Sigmoid colon (tissue), 7 donors: ENCODE measurements around the gene SPSB1. TPM values are rescaled to one million over a fixed set of nuclear protein-coding genes. Genes with fewer than 3 reads are reported as not detected.
A peak's percentile ranks its signal among the peaks of the same experiment; 100 is the strongest.

Source experiments
- DNase-seq: peaks from one replicate; pipeline ENCODE4 v3.0.0-alpha.2; 2019
- H3K27ac ChIP-seq, 4 donors: fragments of 200-600 bp; sonication (generic); one replicate each; pipeline ENCODE4 v1.5.1; 2016 to 2019; ENCODE audit warnings: mild to moderate bottlenecking in 1 of 4
- H3K27me3 ChIP-seq, 3 donors: fragments of 200-600 bp; sonication (generic); one replicate each; pipeline ENCODE4 v1.5.1; 2019; ENCODE audit warnings: mild to moderate bottlenecking in 1 of 3
- H3K36me3 ChIP-seq, 4 donors: fragments of 200-600 bp; sonication (generic); one replicate each; pipeline ENCODE4 v1.5.1; 2016 to 2019
- H3K4me1 ChIP-seq, 4 donors: fragments of 200-600 bp; sonication (generic); one replicate each; pipeline ENCODE4 v1.5.1; 2017 to 2019
- H3K4me3 ChIP-seq, 4 donors: fragments of 200-600 bp; sonication (generic); one replicate each; pipeline ENCODE4 v1.5.1; 2017 to 2019; ENCODE audit warnings: mild to moderate bottlenecking in 2 of 4, moderate library complexity in 1 of 4
- H3K9me3 ChIP-seq, 4 donors: fragments of 200-600 bp in 3 of 4; sonication (generic) in 3 of 4; one replicate each; pipeline versions ENCODE4 v1.5.1 to v1.6.1; 2013 to 2019
- EP300 ChIP-seq, 4 donors: sonication (generic); formaldehyde crosslinking; IDR thresholded peaks; one replicate each; pipeline ENCODE4 v1.6.1; 2017; ENCODE audit warnings: antibody characterized with exemption in 4 of 4
- POLR2A ChIP-seq, 2 donors: fragments of 450-650 bp; IDR thresholded peaks; one replicate each; pipeline ENCODE4 v1.6.1; 2016; ENCODE audit warnings: antibody characterized with exemption in 2 of 2, mild to moderate bottlenecking in 2 of 2, moderate library complexity in 2 of 2
- POLR2AphosphoS5 ChIP-seq, 4 donors: sonication (generic); formaldehyde crosslinking; IDR thresholded peaks; one replicate each; pipeline ENCODE4 v1.6.1; 2017; ENCODE audit warnings: antibody characterized with exemption in 4 of 4
- WGBS, 2 donors: extraction: QIAGEN DNeasy Blood & Tissue Kit; methylation state at CpG; one replicate each; pipeline ENCODE4 v1.1.7; 2013; 5-methylcytosine and 5-hydroxymethylcytosine counted together
- intact Hi-C: fragments of 100-400 bp; cut with DNase I; formaldehyde crosslinking; loops from one replicate; pipeline ENCODE4 v1.15.1; 2023
- polyA plus RNA-seq, 3 donors: library from polyadenylated mRNA; stranded (reverse); fragments of 200-250 nt; gene quantifications; one replicate each; pipeline ENCODE4 v1.2.3, GENCODE V29; 2013
- total RNA-seq, 4 donors: library from RNA; depleted of rRNA; stranded (reverse); fragments of >200 nt; gene quantifications; one replicate each; pipeline ENCODE4 v1.1.0, GENCODE V29; 2016
- TF ChIP-seq, protein P1 (sequence below), 4 experiments: fragments of 450-650 bp in 3 of 4; fragments of 200-600 bp in 1 of 4; IDR thresholded peaks; one replicate each; pipeline ENCODE4 v1.5.1; 2016 to 2019; ENCODE audit warnings: antibody characterized with exemption in 4 of 4, mild to moderate bottlenecking in 3 of 4, moderate library complexity in 2 of 4
- donor health status: healthy with polysubstance abuse.
- donor health status: Bipolar disorder and iron deficiency.
- donor health status: healthy.

Gene SPSB1
- total RNA-seq (10 to 100 TPM; 17.4 to 34.3 (median 24.1) TPM), polyA plus RNA-seq (10 to 100 TPM; 25.7 to 31.2 (median 26.4) TPM)

DNA sequence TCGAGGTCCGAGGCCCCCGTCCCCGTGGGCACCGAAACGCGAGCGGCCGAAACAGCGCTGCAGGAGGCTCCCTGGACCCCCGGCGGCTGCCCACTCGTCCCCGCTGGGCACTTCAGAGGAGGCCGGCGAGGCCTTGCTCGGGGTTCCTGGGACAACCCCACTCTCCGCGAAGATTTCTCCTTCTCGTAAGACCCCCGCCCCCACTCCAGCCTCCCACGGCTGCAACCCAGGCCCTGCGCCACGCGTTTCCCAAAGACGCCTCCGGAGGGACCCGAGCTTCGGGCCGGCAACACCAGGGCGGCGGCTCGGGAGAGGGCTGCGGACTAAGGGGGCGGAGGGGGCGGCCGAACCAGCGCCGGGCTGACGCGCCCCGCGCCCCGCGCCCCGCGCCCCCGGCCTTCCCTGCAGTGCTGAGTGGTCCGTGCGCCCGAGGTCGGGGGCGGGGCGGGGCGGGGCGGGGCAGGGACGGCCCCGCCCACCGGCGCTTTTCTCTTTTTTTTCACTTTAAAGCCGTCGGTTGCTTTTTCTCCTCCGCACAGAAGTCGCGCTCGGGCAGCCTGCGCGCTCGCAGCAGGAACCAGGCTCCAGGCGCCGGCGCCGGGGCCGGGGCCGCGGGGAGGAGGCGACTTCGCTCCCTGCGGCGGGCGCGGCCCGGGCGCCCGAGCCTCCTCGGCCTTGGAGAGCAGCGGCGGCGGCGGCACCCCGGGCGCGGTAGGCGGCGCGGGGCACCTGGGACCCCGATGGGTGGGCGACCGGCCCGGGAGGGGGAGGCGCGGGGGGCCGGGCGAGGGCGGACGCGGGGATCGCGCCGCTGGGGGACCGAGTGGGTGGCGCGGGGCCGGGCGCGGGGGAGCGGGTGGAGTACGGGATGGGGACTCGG, at the start of gene SPSB1:
Gene SPSB1, plus strand, starts transcription at position 534 of the 880 bp plus-strand sequence. CDS start 62,998 bp downstream, outside the sequence.
- WGBS, 2 donors, result 2 to 3% methylated on average over 119 of the region's 119 CpGs
- Histone ChIP-seq H3K36me3 (no peaks in the 10 kb centered on the region), H3K4me1 (peaks cover 0 to 61% (median 38%) of the 10 kb centered on the region in 4 donors), H3K27me3 (no peaks in the 10 kb centered on the region), H3K27ac (peak within 1 kb of the TSS; percentile 90 to 98 (median 94)), H3K9me3 (peaks cover 0 to 8% (median 1%) of the 10 kb centered on the region in 4 donors), H3K4me3 (peak within 1 kb of the TSS; percentile 80 to 99 (median 88))
- intact Hi-C loops, result loop anchor here (2.0 to 5.0 kb wide), 4 partner anchors 45 to 156 kb away; no protein-coding TSS in a partner anchor
- peak; percentile 90 for DNase-seq
- TF ChIP-seq, protein P1, sequence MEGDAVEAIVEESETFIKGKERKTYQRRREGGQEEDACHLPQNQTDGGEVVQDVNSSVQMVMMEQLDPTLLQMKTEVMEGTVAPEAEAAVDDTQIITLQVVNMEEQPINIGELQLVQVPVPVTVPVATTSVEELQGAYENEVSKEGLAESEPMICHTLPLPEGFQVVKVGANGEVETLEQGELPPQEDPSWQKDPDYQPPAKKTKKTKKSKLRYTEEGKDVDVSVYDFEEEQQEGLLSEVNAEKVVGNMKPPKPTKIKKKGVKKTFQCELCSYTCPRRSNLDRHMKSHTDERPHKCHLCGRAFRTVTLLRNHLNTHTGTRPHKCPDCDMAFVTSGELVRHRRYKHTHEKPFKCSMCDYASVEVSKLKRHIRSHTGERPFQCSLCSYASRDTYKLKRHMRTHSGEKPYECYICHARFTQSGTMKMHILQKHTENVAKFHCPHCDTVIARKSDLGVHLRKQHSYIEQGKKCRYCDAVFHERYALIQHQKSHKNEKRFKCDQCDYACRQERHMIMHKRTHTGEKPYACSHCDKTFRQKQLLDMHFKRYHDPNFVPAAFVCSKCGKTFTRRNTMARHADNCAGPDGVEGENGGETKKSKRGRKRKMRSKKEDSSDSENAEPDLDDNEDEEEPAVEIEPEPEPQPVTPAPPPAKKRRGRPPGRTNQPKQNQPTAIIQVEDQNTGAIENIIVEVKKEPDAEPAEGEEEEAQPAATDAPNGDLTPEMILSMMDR (IDR thresholded peaks at IDR 0.05), result no peak
- TF ChIP-seq EP300 (IDR thresholded peaks at IDR 0.05) (no peak), POLR2AphosphoS5 (IDR thresholded peaks at IDR 0.05) (peak; percentile 76 to 91 (median 88)), POLR2A (IDR thresholded peaks at IDR 0.05) (peak; percentile 26 to 31)

DNA sequence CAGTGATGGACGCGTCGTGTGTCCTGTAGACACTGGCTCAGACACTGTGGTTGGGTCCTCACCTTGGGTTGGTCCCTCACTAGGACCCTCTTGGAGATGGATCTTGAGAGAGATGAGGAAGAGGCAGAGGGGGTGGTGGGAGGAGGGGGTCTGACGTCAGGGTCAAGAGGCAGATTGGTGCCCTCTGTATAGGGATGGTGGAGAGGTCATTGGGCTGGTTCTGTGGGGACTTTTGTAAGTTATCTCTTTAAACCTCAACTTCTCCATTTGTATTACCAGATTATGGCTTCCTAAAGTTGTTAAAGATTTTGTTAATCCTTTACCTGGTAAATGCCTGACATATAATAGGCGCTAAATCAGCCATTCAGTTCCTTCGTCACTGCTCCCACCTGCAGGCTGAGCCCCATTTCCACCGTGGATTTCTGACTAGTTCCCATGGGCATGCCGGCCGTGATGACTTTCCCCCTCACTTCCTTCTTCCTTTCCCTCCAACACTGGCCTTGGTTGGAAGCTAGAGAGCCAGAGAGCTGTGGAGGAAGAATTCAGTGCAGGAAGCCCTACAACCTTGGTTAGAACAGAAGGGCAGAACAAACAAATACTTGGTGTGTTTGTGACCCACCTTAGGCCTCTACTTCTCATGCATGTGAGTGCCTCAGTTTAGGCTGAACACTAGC, 49.5 kb upstream of the SPSB1 start:
- intact Hi-C loops, result no loop called here
- peak overlapping the region; percentile 75 to 84 (median 82) for H3K27ac ChIP-seq
- DNase-seq, result no peak
- H3K4me3 ChIP-seq, result no peak overlapping the region
- WGBS, 2 donors, result 90% methylated on average over 9 of the region's 9 CpGs
- H3K27me3 ChIP-seq, result no peaks in the 10 kb centered on the region
- peaks cover 4 to 30% (median 22%) of the 10 kb centered on the region in 4 donors for H3K36me3 ChIP-seq
- no peaks in the 10 kb centered on the region for H3K9me3 ChIP-seq
- TF ChIP-seq POLR2A (IDR thresholded peaks at IDR 0.05) (no peak), EP300 (IDR thresholded peaks at IDR 0.05) (no peak), POLR2AphosphoS5 (IDR thresholded peaks at IDR 0.05) (no peak)
- TF ChIP-seq, protein P1 (IDR thresholded peaks at IDR 0.05), result no peak
- peaks cover 0 to 69% (median 49%) of the 10 kb centered on the region in 4 donors for H3K4me1 ChIP-seq

DNA sequence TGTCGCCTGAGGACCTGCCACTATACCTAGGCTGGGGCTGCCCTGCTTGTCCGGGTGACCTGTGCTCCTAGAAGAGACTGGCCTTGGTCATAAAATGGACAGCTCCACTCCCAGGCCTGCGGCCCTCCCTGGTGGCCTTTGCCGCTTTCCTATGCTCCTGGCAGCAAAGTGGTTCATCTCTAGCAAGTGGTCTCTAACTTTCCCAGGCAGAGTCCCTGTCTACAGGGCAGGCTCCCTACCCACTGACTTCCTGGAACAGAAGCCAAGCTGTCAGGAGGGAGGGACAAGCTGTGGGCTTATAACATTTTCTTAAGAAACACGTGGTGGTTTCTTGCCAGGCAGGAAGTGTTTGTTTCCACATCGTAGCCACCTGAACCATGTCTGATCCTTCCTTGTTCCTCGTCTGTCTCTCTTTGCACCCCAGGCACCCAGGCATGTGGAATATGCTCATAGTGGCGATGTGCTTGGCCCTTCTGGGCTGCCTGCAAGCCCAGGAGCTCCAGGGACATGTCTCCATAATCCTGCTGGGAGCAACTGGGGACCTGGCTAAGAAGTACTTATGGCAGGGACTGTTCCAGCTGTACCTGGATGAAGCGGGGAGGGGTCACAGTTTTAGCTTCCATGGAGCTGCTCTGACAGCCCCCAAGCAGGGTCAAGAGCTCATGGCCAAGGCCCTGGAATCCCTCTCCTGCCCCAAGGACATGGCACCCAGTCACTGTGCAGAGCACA, 48.0 kb upstream of the SPSB1 start:
- Histone ChIP-seq H3K36me3 (peaks cover 4 to 30% (median 22%) of the 10 kb centered on the region in 4 donors), H3K27ac (peak overlapping the region in 3 of 4 donors; percentile 8 to 81 (median 40)), H3K9me3 (no peaks in the 10 kb centered on the region), H3K4me1 (peaks cover 0 to 66% (median 46%) of the 10 kb centered on the region in 4 donors), H3K4me3 (no peak overlapping the region), H3K27me3 (no peaks in the 10 kb centered on the region)
- DNase-seq, result no peak
- 41 to 56% methylated on average over 9 of the region's 9 CpGs for WGBS, 2 donors
- intact Hi-C loops, result no loop called here
- TF ChIP-seq POLR2A (IDR thresholded peaks at IDR 0.05), result no peak
- no peak for TF ChIP-seq POLR2AphosphoS5 (IDR thresholded peaks at IDR 0.05)
- TF ChIP-seq, protein P1 (IDR thresholded peaks at IDR 0.05), result no peak
- TF ChIP-seq EP300 (IDR thresholded peaks at IDR 0.05), result no peak

DNA sequence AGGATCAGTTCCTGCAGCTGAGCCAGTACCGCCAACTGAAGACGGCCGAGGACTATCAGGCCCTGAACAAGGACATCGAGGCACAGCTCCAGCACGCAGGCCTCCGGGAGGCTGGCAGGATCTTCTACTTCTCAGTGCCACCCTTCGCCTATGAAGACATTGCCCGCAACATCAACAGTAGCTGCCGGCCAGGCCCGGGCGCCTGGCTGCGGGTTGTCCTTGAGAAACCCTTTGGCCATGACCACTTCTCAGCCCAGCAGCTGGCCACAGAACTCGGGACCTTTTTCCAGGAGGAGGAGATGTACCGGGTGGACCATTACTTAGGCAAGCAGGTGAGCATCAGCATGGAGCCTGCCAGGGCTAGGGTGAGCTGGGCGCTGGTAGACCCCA, 47.5 kb upstream of the SPSB1 start:
- H3K36me3 ChIP-seq, result peaks cover 4 to 30% (median 22%) of the 10 kb centered on the region in 4 donors
- H3K4me3 ChIP-seq, result no peak overlapping the region
- intact Hi-C loops, result no loop called here
- peak overlapping the region in 1 of 4 donors; percentile 8 for H3K27ac ChIP-seq
- WGBS, 2 donors, result 96 to 97% methylated on average over 15 of the region's 15 CpGs
- no peaks in the 10 kb centered on the region for H3K27me3 ChIP-seq
- no peaks in the 10 kb centered on the region for H3K9me3 ChIP-seq
- H3K4me1 ChIP-seq, result peaks cover 0 to 66% (median 46%) of the 10 kb centered on the region in 4 donors
- no peak for TF ChIP-seq POLR2AphosphoS5 (IDR thresholded peaks at IDR 0.05)
- TF ChIP-seq, protein P1 (IDR thresholded peaks at IDR 0.05), result no peak
- no peak for TF ChIP-seq POLR2A (IDR thresholded peaks at IDR 0.05)
- TF ChIP-seq EP300 (IDR thresholded peaks at IDR 0.05), result no peak
- DNase-seq, result no peak
